GM19193 (cell line): ENCODE measurements around the gene SIGLEC15.

Experiments
- POLR2A ChIP-seq: IDR thresholded peaks from 4 replicates; pipeline ENCODE4 v1.6.1; 2011; ENCODE audit not compliant: insufficient read depth, insufficient read length; ENCODE audit errors: extremely low read depth

SIGLEC15 gene, protein sequence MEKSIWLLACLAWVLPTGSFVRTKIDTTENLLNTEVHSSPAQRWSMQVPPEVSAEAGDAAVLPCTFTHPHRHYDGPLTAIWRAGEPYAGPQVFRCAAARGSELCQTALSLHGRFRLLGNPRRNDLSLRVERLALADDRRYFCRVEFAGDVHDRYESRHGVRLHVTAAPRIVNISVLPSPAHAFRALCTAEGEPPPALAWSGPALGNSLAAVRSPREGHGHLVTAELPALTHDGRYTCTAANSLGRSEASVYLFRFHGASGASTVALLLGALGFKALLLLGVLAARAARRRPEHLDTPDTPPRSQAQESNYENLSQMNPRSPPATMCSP

DNA sequence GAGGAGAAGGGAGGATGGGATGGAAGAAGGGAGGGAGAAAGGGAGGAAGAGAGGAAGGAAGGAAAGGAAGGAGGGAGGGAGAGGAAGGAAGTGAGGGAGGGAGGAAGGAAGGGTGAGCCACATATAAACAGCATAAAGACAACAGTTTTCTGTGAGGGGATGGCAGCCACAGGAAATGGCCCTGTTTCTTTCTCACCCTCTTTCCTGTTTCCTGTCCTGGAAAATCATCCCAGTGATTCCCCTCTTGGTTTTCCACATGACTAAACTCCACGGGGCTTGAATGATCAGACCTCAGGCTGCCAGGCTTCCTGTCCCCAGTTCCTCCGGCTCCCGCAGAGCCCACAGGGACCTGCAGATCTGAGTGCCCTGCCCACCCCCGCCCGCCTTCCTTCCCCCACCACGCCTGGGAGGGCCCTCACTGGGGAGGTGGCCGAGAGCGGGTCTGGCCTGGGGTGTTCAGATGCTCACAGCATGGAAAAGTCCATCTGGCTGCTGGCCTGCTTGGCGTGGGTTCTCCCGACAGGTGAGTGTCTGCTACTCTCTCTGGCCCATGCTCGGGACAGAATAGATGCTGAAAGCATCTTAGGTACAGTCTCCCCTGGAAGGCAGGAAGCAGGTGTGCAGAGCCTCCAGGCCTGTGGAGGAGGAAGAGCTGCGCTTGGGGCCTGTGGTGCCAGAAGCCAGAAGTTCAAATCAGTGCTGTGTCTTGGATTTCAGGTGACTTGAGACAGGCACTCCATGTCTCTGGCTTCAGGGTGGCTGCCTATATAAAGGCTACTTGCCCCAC is at the start of gene SIGLEC15:
TSS of gene SIGLEC15 (plus strand) at position 418 of the 787 bp plus-strand sequence. CDS start at position 472, 54 bp downstream.
- no peak for TF ChIP-seq POLR2A

- no peak for TF ChIP-seq POLR2A
These were observed 49.7 kb upstream of the SIGLEC15 start for GRCh38 chr18:45775743-45776142.

DNA sequence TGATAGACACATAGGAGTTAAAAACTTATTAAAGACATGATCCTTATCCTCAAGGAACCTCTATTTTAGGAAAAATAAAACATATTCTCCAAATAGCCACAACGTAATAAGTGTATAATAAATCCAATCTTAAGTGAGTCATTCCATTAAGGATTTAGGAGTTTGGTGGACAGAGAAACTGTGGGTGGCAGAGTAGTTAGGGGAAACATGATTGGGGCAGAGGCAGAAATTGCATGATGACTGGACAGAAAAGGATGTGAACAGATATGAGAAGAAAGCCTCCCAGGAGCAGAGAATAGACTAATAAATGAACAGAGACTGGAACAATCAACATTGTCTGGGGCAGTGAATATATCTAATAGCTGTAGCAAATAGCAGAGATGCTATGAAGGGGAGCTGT is 48.1 kb upstream of the SIGLEC15 start:
- TF ChIP-seq POLR2A, result no peak

DNA sequence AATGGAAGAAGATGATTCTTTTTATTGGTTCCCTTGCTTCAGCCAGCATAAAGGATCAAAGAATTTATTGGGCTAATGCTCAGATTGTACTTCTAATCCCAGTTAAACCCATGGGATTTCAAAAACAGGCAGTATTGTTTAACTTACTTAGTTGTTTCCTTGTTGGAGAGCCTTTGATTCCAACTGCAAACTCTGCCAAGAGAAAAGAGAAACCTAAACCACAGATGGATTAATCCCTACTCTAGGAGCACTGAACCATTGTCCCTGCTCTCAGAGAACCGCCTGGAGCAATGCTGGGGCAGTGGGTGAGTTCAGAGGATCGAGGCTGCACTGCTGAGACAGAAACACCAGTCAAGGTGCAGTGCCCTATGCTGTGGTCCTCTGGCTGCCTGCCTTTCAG is 44.9 kb upstream of the SIGLEC15 start:
- TF ChIP-seq POLR2A, result no peak

DNA sequence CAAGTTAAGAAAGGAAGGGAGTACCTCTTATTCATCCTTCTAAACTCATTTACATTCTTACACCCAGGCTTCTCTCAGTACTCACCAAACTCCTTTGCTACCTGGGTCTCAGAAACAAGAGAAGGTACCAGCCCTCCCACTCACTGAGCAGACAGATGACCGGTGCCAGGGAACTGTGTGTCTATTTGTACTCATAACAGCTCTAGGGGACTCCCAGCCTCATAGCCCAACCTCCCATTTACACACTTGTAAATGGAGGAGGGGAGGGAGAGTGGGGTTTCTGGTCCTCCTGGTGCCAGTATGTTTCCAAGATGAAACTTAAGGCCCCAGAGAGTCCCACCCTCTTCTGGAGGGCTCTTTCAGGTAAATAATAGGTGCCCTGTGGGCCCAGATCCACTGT is 42.8 kb upstream of the SIGLEC15 start:
- TF ChIP-seq POLR2A, result no peak

GRCh38 chr18:45783097-45784075 is 42.1 kb upstream of the SIGLEC15 start:
- no peak for TF ChIP-seq POLR2A

- no peak for TF ChIP-seq POLR2A
These were observed 40.3 kb upstream of the SIGLEC15 start for GRCh38 chr18:45785134-45785533.

- no peak for TF ChIP-seq POLR2A
These were observed 38.5 kb upstream of the SIGLEC15 start for GRCh38 chr18:45786941-45787340.

DNA sequence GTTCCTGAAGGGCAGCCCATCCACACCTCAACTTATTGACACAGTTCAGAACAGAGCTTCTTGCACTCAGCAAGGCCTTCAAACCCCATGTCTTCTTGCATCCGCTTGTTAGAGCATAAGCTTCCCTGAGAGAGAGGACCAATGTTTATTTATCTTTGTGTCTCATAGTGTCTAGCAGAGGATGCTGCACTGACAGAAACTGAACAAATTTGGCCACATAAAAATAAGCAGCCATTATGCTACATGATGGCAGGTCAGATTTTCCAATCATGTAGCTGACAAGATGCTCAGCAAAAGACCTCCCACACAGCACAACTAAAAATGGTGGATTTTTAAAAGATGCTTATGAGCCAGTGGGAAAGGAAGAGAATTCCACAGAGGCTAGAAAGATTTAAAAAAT is 38.1 kb upstream of the SIGLEC15 start:
- TF ChIP-seq POLR2A, result no peak

GRCh38 chr18:45788861-45789260 is 36.6 kb upstream of the SIGLEC15 start:
- TF ChIP-seq POLR2A, result no peak

DNA sequence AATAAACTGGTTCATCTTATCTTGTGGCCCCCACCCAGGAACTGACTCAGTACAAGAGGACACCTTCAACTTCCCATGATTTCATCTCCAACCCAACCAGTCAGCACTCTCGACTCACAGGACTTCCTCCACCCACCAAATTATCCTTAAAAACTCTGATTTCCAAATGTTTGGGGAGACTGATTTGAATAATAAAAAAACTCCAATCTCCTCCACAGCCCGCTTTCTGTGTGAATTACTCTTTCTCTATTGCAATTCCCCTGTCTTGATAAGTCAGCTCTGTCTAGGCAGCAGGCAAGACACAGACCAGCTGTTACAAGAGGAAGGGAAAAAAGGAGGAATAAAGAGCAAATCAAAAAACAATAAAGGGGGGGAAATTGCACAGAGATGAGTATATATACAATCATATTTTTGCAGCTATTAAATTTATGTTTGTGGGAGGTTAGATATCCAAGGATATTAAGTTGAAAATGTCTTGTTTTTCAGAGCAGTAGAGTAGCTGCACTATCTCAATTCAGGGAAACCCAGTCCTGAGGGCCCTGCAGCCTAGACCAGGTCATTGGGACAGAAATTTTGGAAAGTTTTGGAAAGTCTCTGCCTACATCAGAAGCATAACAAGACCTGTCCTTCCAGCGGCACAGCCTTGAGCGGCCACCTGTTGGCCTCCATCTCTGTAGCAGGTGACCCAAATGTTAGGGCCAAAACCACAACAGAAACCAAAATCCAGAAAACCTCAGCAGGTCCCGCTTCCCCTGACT is 32.8 kb upstream of the SIGLEC15 start:
- no peak for TF ChIP-seq POLR2A

- TF ChIP-seq POLR2A, result no peak
These were observed 32.1 kb upstream of the SIGLEC15 start for GRCh38 chr18:45793264-45793965.

DNA sequence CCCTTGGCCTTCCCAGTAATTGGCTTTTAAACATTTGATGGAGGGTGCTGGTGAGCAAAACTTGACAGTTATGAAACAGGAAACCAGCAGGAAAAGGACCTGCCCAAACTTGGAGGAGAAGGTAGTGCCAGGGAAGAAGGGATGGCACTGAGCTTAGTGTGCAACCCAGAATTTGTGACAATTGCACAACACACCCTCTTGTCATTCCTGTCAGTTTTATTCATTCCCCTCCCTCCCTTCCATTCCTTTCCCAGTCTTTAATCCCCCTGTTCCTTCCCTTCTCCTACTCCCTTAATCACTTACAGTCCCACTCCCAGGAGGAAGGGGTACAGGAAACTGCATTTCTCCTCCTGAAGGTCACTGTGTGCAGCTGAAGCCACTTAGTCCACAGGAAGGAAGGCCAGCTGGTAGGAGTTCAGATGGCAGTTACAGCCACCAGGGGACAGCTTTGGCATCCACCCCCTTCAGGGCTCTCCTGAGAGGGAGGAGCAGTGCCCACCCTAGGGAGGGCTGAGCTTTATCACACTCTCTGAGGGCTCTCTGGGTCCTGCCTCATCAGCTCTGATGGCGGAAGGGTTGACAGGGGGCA is 24.0 kb upstream of the SIGLEC15 start:
- no peak for TF ChIP-seq POLR2A
